ENCODE measurements around the gene IQCH.

The IQCH gene

GRCh38 chr15:67366904-67367303 is 112.3 kb downstream of the IQCH start:
- no peak for TF ChIP-seq CTCF (IDR thresholded peaks at IDR 0.05; ENCODE audit: borderline replicate concordance, insufficient read depth, low read depth, low read length)

GRCh38 chr15:67369359-67369998 is 114.9 kb downstream of the IQCH start:
- no peak for TF ChIP-seq CTCF (IDR thresholded peaks at IDR 0.05; ENCODE audit: borderline replicate concordance, insufficient read depth, low read depth, low read length)
- no peak overlapping the region for H3K4me3 ChIP-seq (ENCODE audit: low read depth, low read length)

More at GRCh38 chr15:67366904-67367303, 112.3 kb downstream of the IQCH start:
- H3K4me3 ChIP-seq (ENCODE audit: low read depth, low read length), result no peak overlapping the region

- TF ChIP-seq CTCF (IDR thresholded peaks at IDR 0.05; ENCODE audit: borderline replicate concordance, insufficient read depth, low read depth, low read length), result no peak
- H3K4me3 ChIP-seq (ENCODE audit: low read depth, low read length), result no peak overlapping the region
Observed at GRCh38 chr15:67370206-67370954, 115.8 kb downstream of the IQCH start.

- TF ChIP-seq CTCF (IDR thresholded peaks at IDR 0.05; ENCODE audit: borderline replicate concordance, insufficient read depth, low read depth, low read length), result no peak
- H3K4me3 ChIP-seq (ENCODE audit: low read depth, low read length), result no peak overlapping the region
Observed at GRCh38 chr15:67372543-67372942, 118.0 kb downstream of the IQCH start.

GRCh38 chr15:67372986-67373675 is 118.5 kb downstream of the IQCH start:
- no peak overlapping the region for H3K4me3 ChIP-seq (ENCODE audit: low read depth, low read length)
- TF ChIP-seq CTCF (IDR thresholded peaks at IDR 0.05; ENCODE audit: borderline replicate concordance, insufficient read depth, low read depth, low read length), result no peak

- TF ChIP-seq CTCF (IDR thresholded peaks at IDR 0.05; ENCODE audit: borderline replicate concordance, insufficient read depth, low read depth, low read length), result no peak
- no peak overlapping the region for H3K4me3 ChIP-seq (ENCODE audit: low read depth, low read length)
Observed at GRCh38 chr15:67373971-67374370, 119.4 kb downstream of the IQCH start.

Data from GM12875 (cell line).